A673 (cell line): ENCODE data around the gene PCID2.

Experiments used
- CTCF ChIP-seq: fragments of 300-800, 200-600 bp; sonication (generic); conservative IDR thresholded peaks from 2 replicates; pipeline ENCODE4 v1.5.1; 2017; ENCODE audit warnings: low read depth, mild to moderate bottlenecking, antibody characterized with exemption, low read length, moderate library complexity, mixed read lengths
- EZH2 ChIP-seq: fragments of 200-600 bp; sonication (generic); IDR thresholded peaks from 2 replicates; pipeline ENCODE4 v1.6.1; 2017; ENCODE audit warnings: borderline replicate concordance, low read depth, mild to moderate bottlenecking, mixed read lengths, antibody characterized with exemption, low read length; ENCODE audit not compliant: poor library complexity, severe bottlenecking

DNA sequence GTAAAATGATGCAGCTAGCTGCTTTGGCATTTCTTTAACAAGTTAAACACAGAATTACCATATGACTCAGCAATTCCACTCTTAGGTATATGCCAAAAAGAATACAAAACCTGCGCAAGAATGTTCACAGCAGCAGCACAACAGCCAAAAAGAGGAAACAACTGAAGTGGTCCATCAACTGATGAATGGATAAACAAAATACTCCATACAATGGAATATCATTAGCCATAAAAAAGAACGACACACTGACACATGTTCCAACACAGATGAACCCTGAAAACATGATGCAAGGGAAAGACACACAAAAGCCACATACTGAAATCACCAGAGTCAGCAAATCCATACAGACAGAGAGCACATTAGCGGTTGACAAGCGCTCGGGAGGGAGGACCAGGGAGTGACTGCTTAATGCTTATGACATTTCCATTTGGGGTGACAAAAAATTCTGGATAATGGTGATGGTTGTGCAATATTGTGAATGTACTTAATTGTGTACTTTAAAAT lies 3.0 kb downstream of the PCID2 start:
- TF ChIP-seq CTCF: no peak
- no peak for TF ChIP-seq EZH2
